ENCODE results near the gene POLR3B.
"Not testable (repeated sequence)": the region's sequence is repeated elsewhere in the genome, so short reads cannot be mapped to it uniquely, and the experiment has no call there.

The POLR3B gene

GRCh38 chr12:106343214-106343528, 14.4 kb upstream of the POLR3B start:
- no peak for DNase-seq

- no peak for DNase-seq
These were observed 13.4 kb upstream of the POLR3B start for GRCh38 chr12:106344131-106344530.

DNA sequence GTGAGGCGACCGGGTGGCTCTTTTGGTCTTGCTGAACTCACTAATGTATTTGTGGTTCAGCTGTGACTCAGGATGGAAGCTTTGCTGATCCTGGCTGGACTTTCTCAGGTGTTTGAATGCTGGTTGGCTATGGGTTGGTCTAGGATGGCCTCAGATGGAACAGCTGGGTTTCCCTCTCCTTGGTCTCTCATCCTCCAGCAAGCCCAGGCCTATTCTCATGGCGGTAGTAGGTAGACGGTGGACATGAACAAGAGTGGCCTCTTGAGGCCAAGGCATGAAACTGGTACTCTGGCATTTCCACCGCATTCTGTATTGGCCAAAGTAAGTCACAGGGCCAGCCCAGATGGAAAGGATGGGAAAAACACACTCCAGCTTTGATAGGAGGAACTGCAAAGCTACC, 11.8 kb upstream of the POLR3B start:
- no peak for DNase-seq

DNA sequence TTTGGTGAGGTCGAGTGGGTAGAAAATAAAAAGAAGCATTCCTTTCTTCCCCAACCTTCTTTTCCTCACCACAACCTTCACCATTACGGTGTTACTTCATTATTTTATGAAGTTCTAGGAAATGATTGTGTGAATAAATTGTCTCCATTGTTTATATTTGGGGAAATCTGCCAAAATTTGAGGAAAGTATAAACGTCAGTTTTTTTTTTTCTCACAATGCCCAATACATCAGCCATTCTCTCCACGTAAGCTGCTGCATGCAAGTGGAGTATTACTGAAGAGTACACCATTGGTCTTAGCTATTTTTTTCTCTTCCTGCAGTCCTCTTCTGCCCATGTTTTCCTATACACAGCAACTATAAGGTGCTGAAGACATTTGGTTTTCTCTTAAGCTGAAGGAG, 9.1 kb upstream of the POLR3B start:
- DNase-seq: no peak

- DNase-seq: no peak
These were observed 4.4 kb upstream of the POLR3B start for GRCh38 chr12:106353175-106353574.

GRCh38 chr12:106358396-106359241, 1.1 kb downstream of the POLR3B start:
- DNase-seq: no peak

DNA sequence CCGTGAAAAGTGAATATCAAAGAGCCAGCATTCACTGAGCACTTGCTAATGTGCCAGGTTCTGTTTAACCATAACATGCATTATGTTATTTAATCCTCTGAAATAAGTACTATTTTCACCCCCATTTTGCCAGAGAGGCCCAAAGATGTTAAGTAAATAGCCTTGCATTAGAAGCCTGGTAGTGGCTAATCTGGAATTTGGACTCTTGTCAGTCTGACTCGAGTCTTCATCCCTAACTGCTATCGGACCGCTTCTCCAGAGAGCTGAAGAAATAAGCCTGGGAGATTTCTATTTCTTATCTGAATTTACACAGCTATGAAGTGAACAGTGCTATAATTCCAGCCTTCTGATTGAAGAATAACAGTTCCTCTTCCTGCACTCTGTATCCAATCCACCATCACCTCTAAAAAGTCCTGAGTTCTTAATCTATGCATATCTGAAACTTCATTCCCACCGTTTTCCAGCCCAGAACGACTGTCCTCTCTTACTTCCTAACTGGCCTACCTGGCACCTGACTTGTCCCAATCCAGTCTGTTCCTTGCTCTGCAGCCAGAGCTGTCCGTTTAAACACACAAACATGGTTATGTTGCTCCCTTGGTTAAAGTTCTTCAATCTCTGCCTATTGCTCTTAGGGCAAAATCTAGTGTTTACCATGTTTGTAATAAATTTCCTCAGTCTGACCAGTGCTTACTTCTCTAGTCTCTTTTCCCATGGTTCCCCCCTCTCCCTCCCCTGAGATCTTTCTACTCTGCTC, 2.3 kb downstream of the POLR3B start:
- DNase-seq: no peak

DNA sequence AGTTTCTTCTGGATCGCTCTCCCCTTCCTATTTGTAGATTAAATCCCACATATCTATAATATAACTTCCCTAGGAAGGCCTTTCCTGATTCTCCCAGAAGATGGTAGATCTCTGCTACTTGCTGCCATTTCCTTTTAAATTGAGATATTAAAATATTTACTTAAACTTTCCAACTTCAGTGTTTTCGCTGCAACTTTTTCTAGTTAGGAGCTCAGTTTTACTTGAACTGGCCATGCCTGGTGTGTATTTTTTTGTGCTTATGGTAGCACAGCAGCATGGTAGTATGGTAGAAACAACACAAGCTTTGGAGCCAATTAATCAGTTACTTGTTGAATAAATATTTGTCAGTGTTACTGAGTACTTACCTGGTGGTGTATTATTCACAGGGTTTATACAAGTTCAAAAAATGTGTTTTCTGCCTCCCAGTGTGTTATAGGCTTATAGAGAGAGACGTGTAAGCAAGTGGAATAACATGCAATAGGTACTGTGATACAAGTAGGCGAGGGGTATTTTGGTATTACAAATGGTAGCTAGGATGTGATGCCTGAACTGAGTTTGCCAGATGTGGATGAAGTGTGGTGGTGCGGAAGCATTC, 2.9 kb downstream of the POLR3B start:
- no peak for DNase-seq

DNA sequence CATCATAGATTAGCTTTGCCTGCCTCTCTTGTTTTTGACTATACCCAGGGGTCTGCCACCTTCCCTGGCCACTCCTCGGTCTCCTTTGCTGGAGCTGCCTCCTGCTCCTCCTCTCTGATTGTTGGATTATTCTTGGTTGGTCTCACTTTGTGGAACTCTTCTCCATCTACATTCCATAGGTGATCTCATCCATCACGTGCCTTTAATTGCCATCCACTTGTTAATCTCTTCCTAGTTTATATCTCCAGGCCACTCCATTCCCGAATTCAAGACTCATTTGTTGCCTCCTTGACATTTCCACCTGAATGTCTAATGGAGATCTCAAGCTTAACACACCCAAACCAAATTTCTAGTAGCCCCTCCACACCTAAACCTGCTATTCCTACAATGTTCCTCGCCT, 5.4 kb downstream of the POLR3B start:
- no peak for DNase-seq

- DNase-seq: no peak
These were observed 6.7 kb downstream of the POLR3B start for GRCh38 chr12:106364261-106364660.

DNA sequence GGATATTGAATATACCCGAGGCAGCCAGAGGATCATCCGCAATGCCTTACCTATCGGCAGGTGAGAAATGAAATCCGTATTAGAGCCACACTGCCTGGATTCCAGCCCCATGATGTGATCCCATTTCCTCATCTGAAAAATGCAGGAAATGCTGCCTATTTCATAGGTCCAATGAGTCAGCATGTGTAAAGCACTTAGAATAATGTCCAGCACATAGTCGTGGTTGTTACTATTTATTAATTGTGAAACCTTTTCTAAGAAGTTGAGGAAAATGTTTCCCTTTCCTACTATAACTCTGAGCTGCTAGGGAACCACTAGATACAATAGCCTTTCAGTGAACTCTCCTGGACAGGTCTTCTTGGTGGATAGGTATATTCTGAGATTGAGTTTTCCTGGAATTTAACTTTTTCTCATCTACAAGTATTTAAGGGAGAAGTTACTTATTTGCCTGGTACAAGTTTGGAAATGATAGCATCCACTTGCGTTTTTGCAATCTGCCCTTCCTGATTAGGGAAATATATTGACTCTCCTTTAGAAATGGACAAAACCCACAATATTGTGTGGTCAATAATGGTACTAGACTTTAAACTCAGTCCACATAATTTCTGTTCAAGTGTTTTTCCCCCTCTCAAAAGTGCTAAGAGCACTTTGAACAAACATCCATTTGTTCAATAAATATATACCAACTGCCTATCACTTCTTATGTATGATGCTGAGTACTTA, 12.2 kb downstream of the POLR3B start:
- no peak for DNase-seq

DNA sequence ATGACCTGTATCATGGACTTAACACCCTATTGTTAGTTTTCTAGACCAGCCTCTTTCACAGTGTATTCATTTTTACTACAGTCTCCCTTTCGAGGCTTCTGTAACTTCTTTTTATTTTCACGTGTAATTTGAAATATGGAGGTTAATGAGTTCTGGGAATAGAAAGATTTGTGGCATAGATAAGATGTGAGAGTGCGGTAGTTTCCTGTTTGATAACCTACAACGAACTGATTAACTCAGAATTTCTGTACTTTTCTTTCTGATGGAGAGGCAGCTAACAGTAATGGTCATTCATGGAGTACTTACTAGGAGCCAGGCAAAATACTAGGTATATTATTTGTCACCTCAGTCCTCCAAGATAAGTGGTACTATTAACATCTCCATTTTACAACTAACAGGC, 21.2 kb downstream of the POLR3B start:
- DNase-seq: no peak

DNA sequence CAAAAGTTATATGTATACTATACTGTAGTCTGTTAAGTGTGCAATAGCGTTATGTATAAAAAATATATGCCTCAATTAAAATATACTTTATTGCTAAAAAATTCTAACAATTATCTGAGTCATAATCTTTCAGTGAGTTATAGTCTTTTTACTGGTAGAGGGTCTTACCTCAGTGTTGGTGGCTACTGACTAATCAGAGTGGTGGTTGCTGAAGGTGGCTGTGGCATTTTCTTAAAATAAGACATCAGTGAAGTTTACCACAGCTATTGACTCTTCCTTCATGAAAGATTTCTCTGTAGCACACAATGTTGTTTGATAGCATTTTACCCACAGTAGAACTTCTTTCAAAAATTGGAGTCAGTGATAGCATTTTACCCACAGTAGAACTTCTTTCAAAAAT, 23.4 kb downstream of the POLR3B start:
- no peak for DNase-seq

- DNase-seq: not testable (repeated sequence)
These were observed 24.3 kb downstream of the POLR3B start for GRCh38 chr12:106381866-106382265.

DNA sequence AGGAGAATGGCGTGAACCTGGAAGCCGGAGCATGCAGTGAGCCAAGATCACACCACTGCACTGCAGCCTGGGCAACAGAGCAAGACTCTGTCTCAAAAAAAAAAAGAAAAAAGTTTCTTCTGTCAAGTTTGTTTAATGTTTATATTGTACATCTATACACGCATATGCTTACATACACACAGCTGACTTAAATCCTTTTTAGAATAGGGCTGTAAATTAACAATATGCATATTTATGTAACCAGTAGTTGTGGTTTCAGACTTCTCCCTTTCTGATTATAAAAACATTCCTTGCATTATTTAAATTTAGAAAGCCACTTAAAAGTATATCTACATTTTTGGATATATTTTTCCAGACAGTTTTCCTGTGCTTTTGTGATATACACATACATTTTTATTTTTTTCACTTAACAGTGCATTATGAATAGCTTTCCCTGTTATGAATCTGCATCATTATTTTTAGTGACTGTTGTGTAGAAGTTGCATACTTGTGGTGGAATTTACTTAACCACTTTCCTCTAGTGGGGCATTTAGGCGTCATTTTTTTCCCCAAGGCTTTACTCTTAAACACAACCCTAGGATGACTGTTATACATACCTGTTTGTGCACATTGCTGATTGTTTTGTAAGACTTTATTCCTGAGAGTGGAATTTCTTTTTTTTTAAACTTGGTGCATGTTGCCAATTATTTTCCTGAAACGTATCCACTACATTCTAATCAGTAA, 29.4 kb downstream of the POLR3B start:
- no peak for DNase-seq

DNA sequence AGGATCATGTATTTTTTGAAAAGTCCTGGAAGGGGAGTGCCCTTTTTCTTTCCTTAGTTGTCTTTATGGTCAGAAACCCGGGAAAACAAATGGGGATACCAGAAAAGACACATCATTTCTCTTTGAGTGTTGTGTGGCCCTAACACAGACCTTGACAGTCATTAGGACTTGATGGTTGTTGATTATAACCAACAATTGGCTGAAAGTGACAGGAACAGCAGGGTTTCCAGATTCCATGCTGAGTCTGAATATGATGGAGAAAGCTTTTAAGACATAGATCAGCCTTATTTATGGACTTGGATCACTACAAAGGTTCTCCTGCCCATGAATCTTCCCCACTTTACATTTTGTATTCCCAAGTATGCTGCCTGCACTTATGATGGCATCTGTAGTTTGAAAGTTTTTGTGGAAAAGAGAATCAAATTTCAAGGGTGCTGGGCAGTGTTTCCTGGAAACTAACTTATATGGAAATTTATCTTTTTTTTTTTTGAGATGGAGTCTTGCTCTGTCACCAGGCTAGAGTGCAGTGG, 30.4 kb downstream of the POLR3B start:
- no peak for DNase-seq

GRCh38 chr12:106389151-106389550, 31.6 kb downstream of the POLR3B start:
- DNase-seq: no peak

GRCh38 chr12:106392759-106393158, 35.2 kb downstream of the POLR3B start:
- DNase-seq: no peak

DNA sequence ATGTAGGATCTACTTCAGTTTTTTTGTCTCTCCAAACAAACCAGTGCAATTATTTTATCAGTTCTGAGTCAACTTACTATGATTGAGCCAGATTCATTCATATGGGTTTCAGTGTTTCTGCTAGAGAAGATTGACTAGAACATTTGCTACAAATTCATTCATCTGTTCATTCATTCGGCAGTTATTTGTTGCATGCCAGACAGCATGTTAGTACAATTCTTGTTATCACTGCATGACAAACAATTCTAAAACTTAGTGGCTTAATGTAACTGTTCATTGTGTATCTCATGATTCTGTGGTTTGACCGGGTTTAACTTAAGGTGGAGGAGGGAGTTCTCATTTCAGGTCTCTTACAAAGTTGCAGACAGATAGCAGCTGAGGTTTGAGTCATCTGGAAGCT, 52.3 kb downstream of the POLR3B start:
- no peak for DNase-seq

DNA sequence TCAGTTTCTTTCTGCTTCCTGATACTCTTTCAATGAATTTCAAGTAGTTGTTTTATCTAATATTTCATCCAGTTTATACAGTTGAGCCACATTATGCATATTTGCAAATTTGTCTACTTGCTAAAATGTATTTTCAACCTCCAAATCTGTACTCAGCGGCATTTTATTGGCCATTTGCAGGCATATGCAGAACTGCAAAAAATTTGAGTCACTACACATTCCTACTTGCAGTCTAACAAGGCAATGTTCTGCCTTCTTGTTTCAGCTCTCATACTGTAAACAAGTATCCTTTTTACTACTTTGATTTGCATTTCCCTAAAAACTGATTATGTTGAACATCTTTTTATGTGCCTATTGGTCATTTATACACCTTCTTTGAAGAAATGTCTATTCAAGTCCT, 55.0 kb downstream of the POLR3B start:
- no peak for DNase-seq

DNA sequence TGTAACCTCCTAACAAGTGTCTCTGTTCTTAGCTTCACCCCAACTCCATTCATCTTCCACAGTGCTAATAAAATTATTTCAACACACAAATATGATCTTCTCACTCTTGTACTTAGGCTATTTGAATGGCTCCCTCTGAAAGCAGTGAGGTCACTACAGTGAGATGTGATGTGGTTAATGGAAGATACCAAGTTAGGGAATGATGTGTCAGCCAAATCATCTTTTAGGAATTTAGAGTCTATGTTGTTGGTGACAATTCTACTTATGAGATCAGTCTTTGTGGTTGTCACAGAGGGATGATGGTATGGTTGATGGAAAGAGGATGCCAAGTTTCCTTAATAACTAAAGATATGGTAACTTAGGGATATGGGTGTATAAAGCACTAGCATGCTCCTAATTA, 57.6 kb downstream of the POLR3B start:
- no peak for DNase-seq

- no peak for DNase-seq
These were observed 58.7 kb downstream of the POLR3B start for GRCh38 chr12:106416273-106416672.

Data from NCI-H1105 (cell line).